ENCODE results near the gene FUT7. TPM values are rescaled to one million over a fixed set of nuclear protein-coding genes. Genes with fewer than 3 reads are reported as not detected.

The FUT7 gene
- total and polyA plus RNA-seq, 2 of the 13 experiments (the other 11 are each of a cell fraction or from before 2014, with no cell fraction given): 0.05 TPM; not detected in 1

- TF ChIP-seq ZNF513 (CRISPR knock-in tag; conservative IDR thresholded peaks at IDR 0.05): no peak
- no peak for TF ChIP-seq PLSCR1 (CRISPR knock-in tag; IDR thresholded peaks at IDR 0.05; ENCODE audit: borderline replicate concordance)
- no peak for TF ChIP-seq ZMAT3 (CRISPR knock-in tag; conservative IDR thresholded peaks at IDR 0.05)
- peak; percentile 62 for TF ChIP-seq PATZ1 (CRISPR knock-in tag; IDR thresholded peaks at IDR 0.05)
- TF ChIP-seq ZBED4 (CRISPR knock-in tag; IDR thresholded peaks at IDR 0.05; ENCODE audit: borderline replicate concordance): no peak; the same call in 1 of the 2 replicates
- peak; percentile 83 for TF ChIP-seq ZNF629 (CRISPR knock-in tag; conservative IDR thresholded peaks at IDR 0.05)
- TF ChIP-seq STAG1 (CRISPR knock-in tag; IDR thresholded peaks at IDR 0.05): peak; percentile 51
- no peak for TF ChIP-seq GFI1 (CRISPR knock-in tag; IDR thresholded peaks at IDR 0.05; ENCODE audit: borderline replicate concordance)
- no peak for TF ChIP-seq THAP7 (CRISPR knock-in tag; IDR thresholded peaks at IDR 0.05)
- TF ChIP-seq NR2F6 (IDR thresholded peaks at IDR 0.05): peak; percentile 68
- peak; percentile 79 for TF ChIP-seq NR2F6 (CRISPR knock-in tag; IDR thresholded peaks at IDR 0.05)
- TF ChIP-seq ATF7-NPFF (CRISPR knock-in tag; IDR thresholded peaks at IDR 0.05; ENCODE audit: low read depth): peak; percentile 27; the same call in 1 of the 2 replicates
- no peak for TF ChIP-seq POLR2AphosphoS2 (IDR thresholded peaks at IDR 0.05; ENCODE audit: low read depth, low read length)
- peak; percentile 51 to 53; a peak in 3 of 4 replicates for TF ChIP-seq HMGXB4 (CRISPR knock-in tag; IDR thresholded peaks at IDR 0.05; ENCODE audit: borderline replicate concordance in 1 of 2, low read depth in 1 of 2)
- no peak for TF ChIP-seq SYNCRIP (IDR thresholded peaks at IDR 0.05; ENCODE audit: insufficient read depth, low read depth, low read length)
- TF ChIP-seq MXD1 (CRISPR knock-in tag; IDR thresholded peaks at IDR 0.05): peak; percentile 40; the same call in 1 of the 2 replicates
Observed at GRCh38 chr9:137029058-137029936, 2.6 kb downstream of the FUT7 start (continued).
